Measurements from ENCODE around the gene LRRC51. TPM values are rescaled to one million over a fixed set of nuclear protein-coding genes. Genes with fewer than 3 reads are reported as not detected.
A peak's percentile ranks its signal among the peaks of the same experiment; 100 is the strongest.

The LRRC51 gene
- polyA plus RNA-seq, 3 donors = 1.3 to 1.9 (median 1.6) TPM

DNA sequence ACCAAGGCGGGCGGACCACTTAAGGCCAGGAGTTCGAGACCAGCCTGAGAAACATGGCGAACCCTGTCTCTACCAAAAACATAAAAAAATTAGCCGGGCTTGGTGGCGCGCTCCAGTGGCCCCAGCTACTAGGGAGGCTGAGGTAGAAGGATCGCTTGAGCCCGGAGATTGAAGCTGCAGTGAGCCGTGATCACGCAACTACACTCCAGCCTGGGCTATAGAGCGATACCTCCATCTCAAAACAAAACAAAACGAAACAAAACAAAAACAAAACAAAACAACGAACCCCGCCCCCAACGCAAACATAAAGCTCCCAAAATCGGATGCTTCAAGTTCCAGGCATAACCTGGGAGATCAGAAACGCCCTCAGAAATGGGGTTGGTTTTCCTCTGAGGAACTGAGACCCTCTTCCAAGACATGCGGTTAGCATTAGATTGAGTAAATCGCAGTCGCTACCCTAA is 564 bp downstream of the LRRC51 start:
- Histone ChIP-seq H3K4me2 (replicated peaks; ENCODE audit: extremely low read depth, low read length, poor library complexity, severe bottlenecking) (peak overlapping the region; percentile 93), H3K4me3 (replicated peaks in 1 of 3; ENCODE audit: low read depth in 2 of 3, low read length in 3 of 3) (peak overlapping the region; percentile 40 to 98 (median 69)), H3K36me3 (replicated peaks in 1 of 2; ENCODE audit: control insufficient read depth in 1 of 2, insufficient read depth in 2 of 2, low read length in 2 of 2) (peaks cover 0 to 14% of the 10 kb centered on the region in 2 donors), H4K20me1 (ENCODE audit: insufficient read depth, low read length) (no peaks in the 10 kb centered on the region), H3K9ac (ENCODE audit: insufficient read depth, low read length, poor library complexity, severe bottlenecking) (peak overlapping the region; percentile 47), H2AFZ (ENCODE audit: insufficient read depth, low read depth, low read length, poor library complexity, severe bottlenecking) (peak overlapping the region; percentile 89), H3K79me2 (ENCODE audit: insufficient read depth, low read length) (peaks cover 42% of the 10 kb centered on the region), H3K27ac (ENCODE audit: low read depth in 1 of 2, low read length in 2 of 2) (peak overlapping the region; percentile 53 to 82), H3K27me3 (ENCODE audit: control insufficient read depth in 2 of 2, insufficient read depth in 2 of 2, low read length in 2 of 2) (no peaks in the 10 kb centered on the region), H3K9me3 (replicated peaks in 1 of 2; ENCODE audit: control insufficient read depth in 1 of 2, insufficient read depth in 1 of 2, low read length in 2 of 2) (no peaks in the 10 kb centered on the region), H3K4me1 (ENCODE audit: control insufficient read depth in 1 of 2, insufficient read depth in 2 of 2, low read length in 2 of 2) (peaks cover 31 to 59% of the 10 kb centered on the region in 2 donors)
- 94% methylated on average over 9 of the region's 21 CpGs for WGBS (ENCODE audit: insufficient coverage)
- intact Hi-C loops (cut with micrococcal nuclease) = loop anchor here in 1 of 2 donors (2.0 kb wide), 1 partner anchor 22 kb away; the partner anchor contains the start of gene LAMTOR1
- Mint-ChIP-seq H3K27ac (peak overlapping the region; percentile 96 to 100 (median 98)), H3K36me3 (peaks cover 10 to 16% of the 10 kb centered on the region in 2 donors), H3K4me3 (peak overlapping the region; percentile 84 to 98), H3K4me1 (peaks cover 43% of the 10 kb centered on the region), H3K9me3 (no peaks in the 10 kb centered on the region), H3K27me3 (ENCODE audit: low read depth in 3 of 3) (no peaks in the 10 kb centered on the region)
- TF ChIP-seq, protein P1, sequence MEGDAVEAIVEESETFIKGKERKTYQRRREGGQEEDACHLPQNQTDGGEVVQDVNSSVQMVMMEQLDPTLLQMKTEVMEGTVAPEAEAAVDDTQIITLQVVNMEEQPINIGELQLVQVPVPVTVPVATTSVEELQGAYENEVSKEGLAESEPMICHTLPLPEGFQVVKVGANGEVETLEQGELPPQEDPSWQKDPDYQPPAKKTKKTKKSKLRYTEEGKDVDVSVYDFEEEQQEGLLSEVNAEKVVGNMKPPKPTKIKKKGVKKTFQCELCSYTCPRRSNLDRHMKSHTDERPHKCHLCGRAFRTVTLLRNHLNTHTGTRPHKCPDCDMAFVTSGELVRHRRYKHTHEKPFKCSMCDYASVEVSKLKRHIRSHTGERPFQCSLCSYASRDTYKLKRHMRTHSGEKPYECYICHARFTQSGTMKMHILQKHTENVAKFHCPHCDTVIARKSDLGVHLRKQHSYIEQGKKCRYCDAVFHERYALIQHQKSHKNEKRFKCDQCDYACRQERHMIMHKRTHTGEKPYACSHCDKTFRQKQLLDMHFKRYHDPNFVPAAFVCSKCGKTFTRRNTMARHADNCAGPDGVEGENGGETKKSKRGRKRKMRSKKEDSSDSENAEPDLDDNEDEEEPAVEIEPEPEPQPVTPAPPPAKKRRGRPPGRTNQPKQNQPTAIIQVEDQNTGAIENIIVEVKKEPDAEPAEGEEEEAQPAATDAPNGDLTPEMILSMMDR (IDR thresholded peaks at IDR 0.05) = no peak
- DNase-seq = no peak

DNA sequence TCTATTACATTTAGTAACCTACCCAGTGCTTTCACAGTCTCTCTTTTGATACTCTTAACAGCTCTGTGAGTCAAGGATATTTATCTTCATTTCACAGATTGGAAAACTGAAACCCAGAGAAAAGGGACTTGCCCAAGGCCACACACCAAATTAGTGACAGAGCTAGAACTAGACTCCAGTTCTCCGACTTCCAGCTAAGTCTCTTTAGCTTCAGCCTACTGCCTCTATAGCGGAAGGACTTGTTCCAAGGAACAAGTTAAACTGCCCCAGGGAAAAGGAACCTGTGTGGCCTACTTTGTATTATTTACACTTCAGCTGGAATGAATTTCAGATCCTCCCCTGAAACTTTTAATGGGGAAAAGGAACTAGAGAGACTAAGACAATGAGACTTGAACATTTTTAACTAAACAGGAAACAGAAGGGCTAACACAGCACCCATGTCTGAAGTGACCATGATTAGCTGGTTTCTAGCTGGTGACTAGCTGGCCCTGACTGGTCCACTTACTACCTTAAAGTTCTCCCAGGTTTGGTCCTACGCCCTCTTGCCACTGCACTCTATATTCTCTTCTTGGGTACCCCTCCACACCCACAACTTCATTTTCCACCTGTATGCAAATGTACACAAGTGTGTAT is 1.3 kb downstream of the LRRC51 start:
- Histone ChIP-seq H3K9me3 (replicated peaks in 1 of 2; ENCODE audit: control insufficient read depth in 1 of 2, insufficient read depth in 1 of 2, low read length in 2 of 2) (no peaks in the 10 kb centered on the region), H3K27me3 (ENCODE audit: control insufficient read depth in 2 of 2, insufficient read depth in 2 of 2, low read length in 2 of 2) (no peaks in the 10 kb centered on the region), H3K27ac (ENCODE audit: low read depth in 1 of 2, low read length in 2 of 2) (peak overlapping the region; percentile 2 to 82), H3K4me1 (ENCODE audit: control insufficient read depth in 1 of 2, insufficient read depth in 2 of 2, low read length in 2 of 2) (peaks cover 31 to 53% of the 10 kb centered on the region in 2 donors), H3K36me3 (replicated peaks in 1 of 2; ENCODE audit: control insufficient read depth in 1 of 2, insufficient read depth in 2 of 2, low read length in 2 of 2) (peaks cover 0 to 21% of the 10 kb centered on the region in 2 donors), H3K4me2 (replicated peaks; ENCODE audit: extremely low read depth, low read length, poor library complexity, severe bottlenecking) (peak overlapping the region; percentile 11), H3K4me3 (replicated peaks in 1 of 3; ENCODE audit: low read depth in 2 of 3, low read length in 3 of 3) (peak overlapping the region in 1 of 3 experiments; percentile 98), H3K9ac (ENCODE audit: insufficient read depth, low read length, poor library complexity, severe bottlenecking) (peak overlapping the region; percentile 7), H2AFZ (ENCODE audit: insufficient read depth, low read depth, low read length, poor library complexity, severe bottlenecking) (peak overlapping the region; percentile 43), H3K79me2 (ENCODE audit: insufficient read depth, low read length) (peaks cover 35% of the 10 kb centered on the region), H4K20me1 (ENCODE audit: insufficient read depth, low read length) (no peaks in the 10 kb centered on the region)
- intact Hi-C loops (cut with micrococcal nuclease) = loop anchor here in 1 of 2 donors (2.0 kb wide), 1 partner anchor 21 kb away; the partner anchor contains the start of gene LAMTOR1
- peaks cover 17% of the 10 kb centered on the region in 2 donors for H3K36me3 Mint-ChIP-seq
- DNase-seq = peak in 2 of 3 donors; percentile 20 to 55
- no peaks in the 10 kb centered on the region for H3K9me3 Mint-ChIP-seq
- H3K27ac Mint-ChIP-seq = peak overlapping the region; percentile 96 to 100 (median 98)
- peak overlapping the region in 1 of 2 donors; percentile 84 for H3K4me3 Mint-ChIP-seq
- TF ChIP-seq, protein P1 (IDR thresholded peaks at IDR 0.05) = no peak
- H3K27me3 Mint-ChIP-seq (ENCODE audit: low read depth in 3 of 3) = no peaks in the 10 kb centered on the region
- 94% methylated on average over 2 of the region's 3 CpGs for WGBS (ENCODE audit: insufficient coverage)
- H3K4me1 Mint-ChIP-seq = peaks cover 39% of the 10 kb centered on the region

Measured in CD14-positive monocyte (primary cell).